HG02610 (cell line): ENCODE results near the gene RSF1.

Experiments
- ATAC-seq: cut with Tn5 transposase; IDR thresholded peaks from one replicate; pipeline ENCODE4 v1.9.1; 2021; ENCODE audit warnings: mild to moderate bottlenecking, moderate library complexity; ENCODE audit not compliant: unreplicated experiment

Gene RSF1

GRCh38 chr11:77806415-77806814, 14.1 kb downstream of the RSF1 start:
- ATAC-seq: no peak

- no peak for ATAC-seq
These were observed 19.0 kb downstream of the RSF1 start for GRCh38 chr11:77801477-77801876.

GRCh38 chr11:77800449-77800848, 20.1 kb downstream of the RSF1 start:
- ATAC-seq: no peak

GRCh38 chr11:77799338-77799737, 21.2 kb downstream of the RSF1 start:
- no peak for ATAC-seq

- ATAC-seq: no peak
These were observed 26.6 kb downstream of the RSF1 start for GRCh38 chr11:77793972-77794371.

GRCh38 chr11:77791301-77791700, 29.2 kb downstream of the RSF1 start:
- ATAC-seq: no peak

GRCh38 chr11:77789731-77790476, 30.6 kb downstream of the RSF1 start:
- no peak for ATAC-seq

GRCh38 chr11:77789061-77789730, 31.3 kb downstream of the RSF1 start:
- no peak for ATAC-seq

GRCh38 chr11:77784572-77784971, 36.0 kb downstream of the RSF1 start:
- no peak for ATAC-seq

- ATAC-seq: no peak
These were observed 37.5 kb downstream of the RSF1 start for GRCh38 chr11:77783025-77783424.

GRCh38 chr11:77779935-77780334, 40.6 kb downstream of the RSF1 start:
- no peak for ATAC-seq

- no peak for ATAC-seq
These were observed 42.0 kb downstream of the RSF1 start for GRCh38 chr11:77778549-77778948.

- ATAC-seq: no peak
These were observed 42.4 kb downstream of the RSF1 start for GRCh38 chr11:77778118-77778517.

- no peak for ATAC-seq
These were observed 44.1 kb downstream of the RSF1 start for GRCh38 chr11:77776455-77776854.

GRCh38 chr11:77775936-77776335, 44.6 kb downstream of the RSF1 start:
- no peak for ATAC-seq

- no peak for ATAC-seq
These were observed 49.4 kb downstream of the RSF1 start for GRCh38 chr11:77771135-77771534.

GRCh38 chr11:77770629-77771028, 49.9 kb downstream of the RSF1 start:
- no peak for ATAC-seq

GRCh38 chr11:77762426-77762825, 58.1 kb downstream of the RSF1 start:
- ATAC-seq: no peak

GRCh38 chr11:77761491-77761890, 59.0 kb downstream of the RSF1 start:
- no peak for ATAC-seq

- ATAC-seq: no peak
These were observed 62.2 kb downstream of the RSF1 start for GRCh38 chr11:77758331-77758730.

GRCh38 chr11:77753230-77753629, 67.3 kb downstream of the RSF1 start:
- ATAC-seq: no peak

GRCh38 chr11:77752516-77752915, 68.0 kb downstream of the RSF1 start:
- ATAC-seq: no peak
